Uterus (tissue), 2 donors: ENCODE results near the gene DCP2.

ENCODE experiments used
- POLR2A ChIP-seq, 2 donors: fragments of 450-650 bp; IDR thresholded peaks; one replicate each; pipeline ENCODE4 v1.6.1; 2016; ENCODE audit warnings: antibody characterized with exemption in 2 of 2, mild to moderate bottlenecking in 1 of 2, moderate library complexity in 1 of 2
- TF ChIP-seq, protein P1 (sequence below), 4 experiments: fragments of 200-600 bp in 2 of 4; fragments of 450-650 bp in 2 of 4; sonication (generic) in 2 of 4; IDR thresholded peaks; one replicate each; pipeline ENCODE4 v1.5.1; 2016 to 2019; ENCODE audit warnings: antibody characterized with exemption in 4 of 4, mild to moderate bottlenecking in 2 of 4, moderate library complexity in 1 of 4

- no peak for TF ChIP-seq POLR2A (IDR thresholded peaks at IDR 0.05)
- TF ChIP-seq, protein P1, sequence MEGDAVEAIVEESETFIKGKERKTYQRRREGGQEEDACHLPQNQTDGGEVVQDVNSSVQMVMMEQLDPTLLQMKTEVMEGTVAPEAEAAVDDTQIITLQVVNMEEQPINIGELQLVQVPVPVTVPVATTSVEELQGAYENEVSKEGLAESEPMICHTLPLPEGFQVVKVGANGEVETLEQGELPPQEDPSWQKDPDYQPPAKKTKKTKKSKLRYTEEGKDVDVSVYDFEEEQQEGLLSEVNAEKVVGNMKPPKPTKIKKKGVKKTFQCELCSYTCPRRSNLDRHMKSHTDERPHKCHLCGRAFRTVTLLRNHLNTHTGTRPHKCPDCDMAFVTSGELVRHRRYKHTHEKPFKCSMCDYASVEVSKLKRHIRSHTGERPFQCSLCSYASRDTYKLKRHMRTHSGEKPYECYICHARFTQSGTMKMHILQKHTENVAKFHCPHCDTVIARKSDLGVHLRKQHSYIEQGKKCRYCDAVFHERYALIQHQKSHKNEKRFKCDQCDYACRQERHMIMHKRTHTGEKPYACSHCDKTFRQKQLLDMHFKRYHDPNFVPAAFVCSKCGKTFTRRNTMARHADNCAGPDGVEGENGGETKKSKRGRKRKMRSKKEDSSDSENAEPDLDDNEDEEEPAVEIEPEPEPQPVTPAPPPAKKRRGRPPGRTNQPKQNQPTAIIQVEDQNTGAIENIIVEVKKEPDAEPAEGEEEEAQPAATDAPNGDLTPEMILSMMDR (IDR thresholded peaks at IDR 0.05): no peak
Observed at GRCh38 chr5:113065626-113066025, 89.0 kb downstream of the DCP2 start.
